HG02885 (cell line): ENCODE measurements around the gene BCAP31.
"Not testable (repeated sequence)": the region's sequence is repeated elsewhere in the genome, so short reads cannot be mapped to it uniquely, and the experiment has no call there.

Experiments used
- ATAC-seq: cut with Tn5 transposase; IDR thresholded peaks from one replicate; pipeline ENCODE4 v1.9.1; 2021; ENCODE audit warnings: mild to moderate bottlenecking; ENCODE audit not compliant: unreplicated experiment, poor library complexity

Gene BCAP31

DNA sequence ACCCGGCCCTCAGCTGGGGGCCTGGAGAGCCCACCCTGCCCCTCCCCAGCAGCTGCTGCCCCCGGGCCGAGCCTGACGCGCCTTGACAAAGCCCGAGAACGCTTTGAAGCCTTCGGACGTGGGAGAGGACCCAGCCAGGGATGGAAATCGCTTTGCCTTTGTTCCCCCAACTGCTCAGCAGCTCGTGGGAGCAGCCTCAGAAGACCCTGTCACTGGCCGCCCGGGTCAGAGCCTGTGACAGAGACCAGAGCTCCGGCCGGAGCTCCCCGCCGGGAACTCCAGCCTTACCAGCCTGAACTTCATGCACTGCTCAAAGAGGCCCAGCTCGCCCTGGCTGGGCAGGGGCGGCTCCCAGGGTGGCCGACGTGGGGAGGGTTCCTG, 39.0 kb downstream of the BCAP31 start:
- ATAC-seq: no peak

DNA sequence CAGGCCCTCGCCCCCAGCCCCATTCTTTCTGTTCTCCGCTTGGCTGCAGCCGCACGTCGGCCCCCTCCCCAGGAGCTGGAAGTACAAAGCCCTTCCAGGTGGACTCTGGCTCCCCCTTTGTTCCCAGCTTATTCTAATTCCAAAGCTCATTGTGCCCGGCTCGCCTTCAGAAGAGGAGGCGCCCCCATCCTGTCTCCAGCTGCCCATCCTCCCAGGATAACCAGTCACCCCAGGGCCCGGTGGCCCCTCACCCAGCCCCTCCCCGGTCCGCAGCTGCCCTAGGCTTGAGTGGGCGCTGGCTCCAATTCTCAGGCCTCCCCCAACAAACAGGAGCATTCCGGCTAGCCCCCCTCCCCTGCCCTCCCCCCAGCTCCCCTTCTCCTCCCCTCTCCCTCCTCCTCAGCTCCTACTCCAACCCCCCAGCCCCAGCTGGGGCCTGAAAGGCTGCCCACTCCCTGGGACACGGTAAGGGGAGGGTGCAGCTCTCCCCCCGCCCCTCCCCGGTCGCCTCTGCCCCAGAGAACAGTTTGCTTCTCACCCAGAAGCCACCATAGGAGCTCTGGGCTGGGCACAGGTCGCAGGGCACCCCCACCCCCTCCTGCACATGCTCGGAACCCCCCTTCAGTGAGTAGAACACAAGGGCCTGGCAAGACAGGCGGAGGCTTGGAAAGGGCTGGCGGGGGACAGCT, 39.6 kb downstream of the BCAP31 start:
- no peak for ATAC-seq

DNA sequence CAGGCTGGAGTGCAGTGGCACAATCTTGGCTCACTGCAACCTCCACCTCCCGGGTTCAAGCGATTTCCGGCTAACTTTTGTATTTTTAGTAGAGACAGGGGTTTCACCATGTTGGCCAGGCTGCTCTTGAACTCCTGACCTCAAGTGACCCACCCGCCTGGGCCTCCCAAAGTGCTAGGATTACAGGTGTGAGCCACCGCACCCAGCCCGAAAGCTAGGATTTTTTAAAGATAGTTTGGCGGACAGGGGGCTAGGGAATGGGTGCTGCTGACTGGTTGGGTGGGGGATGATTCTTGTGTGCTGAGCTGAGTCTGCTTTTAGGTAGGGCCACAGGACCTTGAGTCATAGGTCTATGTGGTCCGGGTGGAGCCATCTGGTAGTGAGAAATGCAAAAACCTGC, 40.7 kb downstream of the BCAP31 start:
- ATAC-seq: not testable (repeated sequence)

DNA sequence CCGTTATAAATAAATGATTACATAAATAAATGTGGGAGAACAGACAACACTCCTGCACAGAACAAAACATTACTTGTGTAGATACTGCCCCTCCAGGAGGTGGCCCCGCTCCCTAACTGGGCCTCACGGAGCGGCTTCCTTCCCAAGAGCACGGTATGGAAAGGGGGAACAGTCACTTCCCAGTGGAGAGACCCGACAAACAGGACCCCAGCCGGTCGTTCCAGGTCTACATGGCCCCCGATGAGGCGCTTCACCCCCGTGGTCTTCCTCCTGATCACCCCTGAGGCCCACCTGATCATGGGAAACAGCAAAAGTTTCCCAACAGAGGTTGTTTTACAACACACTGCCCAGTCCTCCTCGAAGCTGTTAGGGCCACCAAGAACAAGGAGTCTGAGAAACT, 43.0 kb downstream of the BCAP31 start:
- ATAC-seq: no peak

DNA sequence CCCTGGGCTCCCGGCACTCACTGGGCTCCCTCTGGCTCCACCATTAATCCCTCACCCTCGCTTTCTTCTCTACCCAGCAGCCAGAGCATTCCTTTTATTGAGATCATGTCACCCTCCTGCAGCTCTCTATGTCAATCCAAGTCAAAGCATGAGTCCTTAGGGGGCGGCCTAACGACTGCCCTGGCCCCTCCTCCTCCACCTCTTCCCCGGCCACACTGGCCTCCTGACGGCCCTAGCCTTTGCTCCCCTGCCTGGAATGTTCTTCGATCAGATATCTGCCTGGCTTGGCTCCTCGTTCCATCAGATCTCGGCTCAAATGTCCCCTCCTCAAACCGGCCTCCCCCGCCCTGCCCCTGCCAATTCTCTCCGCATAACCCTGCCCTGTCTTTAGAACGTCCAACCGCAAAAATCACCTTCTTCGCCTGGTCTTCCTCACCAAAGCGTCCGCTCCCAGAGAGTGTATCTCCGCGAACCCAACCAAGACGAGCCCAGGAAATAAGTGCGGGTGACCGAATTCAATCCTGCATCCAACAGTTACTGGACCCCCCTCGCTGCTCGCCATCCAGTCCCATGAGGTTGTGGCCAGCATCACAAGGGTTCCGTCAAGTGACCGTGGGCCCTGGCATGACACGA, 49.9 kb downstream of the BCAP31 start:
- ATAC-seq: no peak

DNA sequence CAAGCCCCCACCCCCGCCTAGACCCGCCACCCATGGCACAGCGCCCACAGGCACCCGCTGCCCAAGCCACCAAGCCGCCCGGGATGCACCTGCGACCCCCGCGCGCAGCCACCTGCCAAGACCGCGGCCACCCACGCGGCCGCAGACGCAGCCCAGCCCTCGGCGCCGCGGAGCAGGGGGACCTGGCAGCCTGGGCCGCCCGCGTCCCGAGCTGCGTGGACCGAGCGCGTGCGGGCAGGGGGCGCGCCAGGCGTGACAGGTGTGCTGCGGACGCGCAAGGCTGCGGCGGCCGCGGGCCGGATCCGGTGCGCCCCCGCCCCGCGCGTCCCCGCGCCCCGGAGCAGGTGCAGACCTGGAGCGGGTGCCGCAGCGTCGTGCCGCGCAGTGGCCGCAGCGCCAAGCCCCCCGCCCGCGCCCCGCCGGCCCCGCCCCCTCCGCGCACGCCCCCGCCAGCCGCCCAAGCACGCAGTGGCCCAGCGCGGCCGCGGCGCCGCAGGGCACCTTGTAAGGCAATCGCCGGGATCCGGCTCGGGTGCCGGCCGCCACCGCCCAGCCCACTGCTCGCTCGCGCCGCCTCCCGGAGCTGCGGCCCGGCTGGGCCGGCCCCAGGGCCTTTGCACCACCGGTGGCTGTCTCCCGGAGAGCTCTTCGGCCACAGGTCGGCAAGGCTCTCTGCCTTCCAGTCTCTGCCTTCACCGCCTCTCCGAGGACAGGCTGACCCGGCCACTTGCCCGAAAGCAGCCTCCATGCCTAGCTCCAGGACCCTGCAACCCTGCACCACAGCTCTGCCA, 50.6 kb downstream of the BCAP31 start, which contains the start of gene PNCK:
PNCK (minus strand) TSS at position 386 of the 791 bp plus-strand sequence. CDS start 737 bp downstream, outside the sequence.
- no peak for ATAC-seq

DNA sequence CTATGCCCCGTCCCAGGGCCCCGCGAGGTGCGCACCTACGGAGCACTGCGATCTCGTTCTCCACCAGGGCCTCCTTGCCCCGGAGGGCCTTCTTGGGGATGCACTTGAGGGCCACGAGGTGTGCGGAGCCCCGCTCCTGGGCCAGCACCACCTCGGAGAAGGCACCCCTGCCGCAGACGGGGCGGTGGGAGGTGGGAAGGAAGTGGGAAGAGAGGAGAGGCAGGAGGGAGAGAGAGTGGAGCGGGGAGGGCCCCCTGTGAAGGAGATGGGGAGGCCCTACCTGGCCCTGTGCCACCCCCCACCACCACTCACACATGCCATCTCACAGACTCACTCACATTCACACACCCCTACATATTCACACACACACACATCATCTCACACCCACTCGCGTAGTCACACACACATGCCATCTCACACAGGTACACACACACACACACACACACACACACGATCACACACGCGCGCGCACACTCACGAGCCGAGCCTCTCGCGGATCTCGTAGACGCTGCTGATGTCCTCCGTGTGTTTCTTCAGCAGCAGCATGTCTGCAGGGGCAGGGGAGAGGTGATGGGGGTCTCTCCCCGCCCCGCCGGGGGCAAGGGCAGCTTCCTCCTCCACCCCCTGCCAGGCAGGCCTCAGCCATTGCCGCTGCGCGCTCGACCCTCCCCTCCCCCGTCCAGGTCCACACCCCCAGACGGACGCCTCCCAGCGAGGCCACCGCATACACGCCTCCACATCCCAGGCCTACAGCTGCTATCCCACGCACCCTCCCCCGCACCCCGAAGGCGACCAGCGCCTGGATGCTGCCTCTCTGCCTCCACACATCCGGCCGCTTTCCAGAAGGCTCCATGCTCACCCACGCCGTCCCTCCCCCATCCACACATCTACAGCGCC, 51.4 kb downstream of the BCAP31 start:
- ATAC-seq: no peak

DNA sequence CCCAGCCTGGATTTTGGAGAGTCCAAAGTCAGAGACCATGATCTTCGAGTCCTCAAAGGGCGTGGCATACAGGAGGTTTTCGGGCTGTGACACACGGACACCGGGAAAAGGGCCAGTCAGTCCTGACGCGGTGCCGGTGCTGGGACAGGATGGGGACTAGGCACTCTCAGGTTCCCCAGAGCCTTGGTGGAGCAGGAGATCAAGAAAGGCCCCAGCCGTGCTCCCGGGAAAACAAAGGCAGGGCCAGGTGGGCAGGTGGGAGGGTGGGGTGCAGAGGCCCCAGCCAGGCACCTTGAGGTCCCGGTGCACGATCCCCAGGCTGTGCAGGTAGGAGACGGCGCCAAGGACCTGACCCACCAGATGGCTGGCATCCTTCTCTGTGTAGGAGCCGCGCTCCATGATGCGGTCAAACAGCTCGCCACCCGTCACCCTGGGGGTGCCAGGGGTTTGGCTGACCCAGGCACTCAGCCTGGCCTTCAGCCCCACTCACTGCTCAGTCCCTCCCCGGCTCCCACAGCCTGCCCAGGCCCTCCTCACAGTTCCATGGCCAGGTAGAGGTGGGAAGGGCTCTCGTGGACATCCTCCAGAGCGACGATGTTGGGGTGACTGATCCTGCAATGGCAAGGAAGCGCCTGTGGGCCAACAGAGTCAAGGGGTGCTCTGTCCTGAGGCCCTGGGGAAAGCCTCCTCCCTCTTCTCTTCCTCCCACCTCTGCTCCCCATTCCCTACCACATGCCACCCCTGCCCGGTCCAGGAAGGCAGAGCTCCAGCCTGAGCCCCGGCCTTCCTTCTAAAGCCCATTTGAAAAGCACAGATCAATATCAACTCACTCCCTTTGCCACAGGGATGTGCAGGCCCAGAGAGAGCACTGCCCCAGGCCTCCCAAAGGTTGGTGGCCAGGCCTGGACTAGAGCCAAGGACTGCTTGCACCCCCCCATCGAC, 52.3 kb downstream of the BCAP31 start:
- no peak for ATAC-seq

DNA sequence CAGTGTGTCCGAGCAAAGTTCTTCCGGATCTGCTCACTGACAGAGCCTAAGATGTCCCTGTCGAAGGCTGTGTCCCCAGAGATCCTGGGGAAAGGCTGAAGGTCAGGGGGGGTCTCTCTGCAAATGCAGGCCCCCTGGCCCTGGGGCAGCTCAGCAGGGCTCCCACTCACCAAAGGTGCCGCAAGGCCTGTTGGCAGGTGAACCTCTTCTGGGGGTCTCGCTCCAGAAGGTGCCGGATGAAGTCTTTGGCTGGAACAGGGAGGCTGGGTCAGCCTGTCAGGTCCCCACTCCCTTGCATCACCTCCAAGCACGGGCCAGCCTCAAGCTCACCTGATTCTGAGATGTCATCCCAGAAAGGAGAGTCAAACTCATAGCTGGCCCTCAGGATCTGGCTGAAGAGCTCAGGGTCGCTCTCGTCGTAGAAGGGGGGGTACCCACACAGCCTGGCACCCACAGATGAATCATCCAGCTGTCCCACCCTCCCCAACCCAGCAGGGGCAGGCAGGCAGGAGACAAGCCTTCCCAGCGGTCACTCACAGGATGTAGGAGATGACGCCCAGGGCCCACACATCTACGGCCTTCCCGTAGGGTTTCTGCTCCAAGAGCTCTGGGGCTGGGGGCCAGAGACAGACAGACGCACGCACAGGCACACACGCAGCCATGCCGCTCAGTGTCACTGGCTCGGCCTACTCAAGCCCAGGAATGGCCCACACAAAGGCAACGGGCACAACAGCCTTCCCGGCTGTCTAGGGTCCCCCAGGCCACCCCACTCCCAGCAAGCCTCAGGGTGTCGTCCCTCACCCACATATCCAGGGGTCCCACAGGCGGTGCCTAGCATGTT, 53.2 kb downstream of the BCAP31 start:
- ATAC-seq: no peak

DNA sequence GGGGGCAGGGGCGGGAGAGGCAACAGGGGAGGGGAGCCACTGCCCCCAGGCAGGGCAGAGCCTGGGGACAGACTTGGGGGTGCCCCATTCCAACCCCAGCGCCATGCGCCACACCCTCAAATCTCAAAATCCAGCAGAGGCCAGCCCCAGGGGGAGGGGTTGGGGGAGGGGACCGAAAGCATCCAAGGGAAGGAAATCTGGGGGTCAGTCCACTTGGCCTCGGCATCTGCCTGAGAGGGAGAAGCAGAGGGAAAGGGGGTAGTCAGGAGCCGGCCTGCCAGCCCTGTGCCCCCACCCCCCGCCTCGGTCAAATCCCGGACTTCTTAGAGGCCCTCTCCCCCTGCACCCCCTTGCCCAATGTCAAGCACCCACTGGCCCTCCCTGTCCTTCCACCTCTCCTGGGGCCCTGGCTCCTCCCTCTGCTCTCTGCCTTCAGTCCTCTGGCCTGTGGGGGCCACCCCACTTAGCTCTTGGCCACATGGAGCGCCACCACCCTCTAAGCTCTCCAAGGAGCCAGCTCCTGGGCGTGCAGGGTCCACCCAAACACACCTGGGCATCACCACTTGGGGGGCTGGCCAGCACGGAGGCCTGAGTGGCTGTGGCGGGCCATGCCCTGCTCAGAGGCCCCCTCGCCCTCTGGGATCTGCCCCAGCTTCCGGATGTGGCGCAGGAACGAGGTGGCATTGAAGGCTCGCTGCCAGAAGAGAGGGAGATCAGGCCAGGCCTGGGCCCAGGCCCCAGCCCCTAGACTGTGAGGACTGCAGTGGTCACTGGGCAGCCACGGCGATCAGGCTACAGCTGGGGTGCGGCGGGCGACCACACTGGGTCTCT, 54.1 kb downstream of the BCAP31 start:
- ATAC-seq: no peak

DNA sequence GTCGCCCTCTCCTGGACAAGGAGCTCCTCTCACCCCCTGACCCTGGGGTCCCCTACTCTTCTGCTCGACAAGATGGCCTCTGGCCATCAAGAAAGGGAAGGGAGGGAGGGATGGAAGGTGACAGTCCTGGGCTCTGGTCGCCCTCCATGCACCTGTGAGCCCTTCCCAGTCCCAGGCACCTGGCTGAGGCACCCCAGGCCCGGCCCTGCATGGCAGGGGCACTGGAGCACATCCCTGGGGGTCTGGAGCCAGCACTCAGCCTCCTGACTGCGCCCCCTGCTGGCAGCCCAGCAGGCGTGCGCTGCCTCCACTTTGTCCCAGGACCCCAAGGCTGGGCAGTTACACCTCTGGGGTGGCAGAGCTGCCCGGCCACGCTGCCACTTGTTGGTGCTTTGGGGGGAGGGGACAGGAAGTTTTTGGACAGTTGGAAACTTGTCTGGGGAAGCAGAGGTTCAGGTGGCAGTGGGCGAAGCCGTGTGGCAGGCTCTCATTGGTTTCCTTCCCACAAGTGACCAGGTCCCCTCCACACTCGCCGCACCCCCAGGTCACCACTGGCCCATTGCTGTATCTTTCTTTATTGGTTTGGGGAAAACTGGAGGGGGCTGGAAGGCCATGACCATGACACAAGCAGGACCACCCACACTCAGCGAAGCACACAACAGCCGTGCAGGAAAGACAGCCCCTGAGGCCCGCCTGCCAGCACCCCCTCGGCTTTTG, 54.9 kb downstream of the BCAP31 start:
- ATAC-seq: no peak

DNA sequence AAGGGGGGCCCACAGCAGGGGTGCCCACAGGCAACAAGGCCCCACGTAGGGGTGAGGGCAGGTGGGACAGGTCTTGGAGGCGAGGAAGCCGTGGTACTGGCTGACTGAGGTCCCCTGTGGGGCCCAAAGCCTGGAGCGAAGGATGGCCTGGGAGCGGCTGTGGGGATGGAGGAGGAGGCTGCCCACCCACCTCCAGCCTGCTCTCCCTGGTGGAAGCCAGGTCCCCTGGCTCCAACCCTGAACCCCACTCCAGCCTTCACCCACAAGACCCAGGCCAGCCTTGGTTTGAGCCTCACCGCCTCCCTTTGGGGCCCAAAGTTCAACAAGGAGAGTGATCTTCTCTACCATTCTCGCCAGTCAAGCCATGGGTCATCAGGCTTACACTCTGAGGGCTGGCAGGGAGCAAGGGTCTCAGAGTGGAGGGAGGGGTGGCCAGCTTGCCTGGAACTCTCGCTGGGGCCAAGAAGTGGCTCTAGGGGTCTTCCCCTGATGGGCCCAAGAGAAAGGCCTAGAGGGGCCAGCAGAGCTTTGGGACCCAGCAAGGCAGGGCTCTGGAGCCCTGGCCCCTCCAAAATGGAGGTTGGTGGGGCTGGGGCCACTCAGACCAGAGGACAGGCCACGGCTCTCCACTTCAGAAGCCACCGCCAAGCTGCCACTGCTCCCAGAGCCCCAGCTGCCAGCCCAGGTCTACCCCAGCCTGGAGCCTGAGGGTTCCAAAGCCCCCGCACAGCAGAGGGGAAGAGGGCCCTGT, 55.6 kb downstream of the BCAP31 start:
- no peak for ATAC-seq

DNA sequence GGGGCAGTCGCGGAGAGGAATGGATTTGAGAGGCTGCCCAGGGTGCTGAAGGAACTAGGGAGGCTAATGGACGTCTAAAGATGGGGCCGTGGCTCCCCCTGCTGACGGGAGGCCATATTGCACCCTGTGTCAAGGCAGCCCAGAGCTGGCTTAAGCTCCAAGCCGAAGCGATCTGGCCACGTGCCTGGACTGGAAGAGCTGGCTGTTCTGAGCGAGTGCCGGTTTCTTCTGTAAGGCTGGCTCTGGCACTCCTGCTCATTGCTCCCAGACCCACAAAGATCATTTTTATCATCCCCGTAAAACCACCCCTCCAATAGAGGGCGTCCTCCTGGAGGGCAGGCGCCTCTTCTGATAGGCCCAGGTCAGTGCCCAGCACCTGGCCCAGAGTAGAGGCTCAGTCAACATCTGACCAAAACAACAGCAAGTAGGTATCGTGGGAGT, 56.2 kb downstream of the BCAP31 start:
- ATAC-seq: peak; percentile 49

DNA sequence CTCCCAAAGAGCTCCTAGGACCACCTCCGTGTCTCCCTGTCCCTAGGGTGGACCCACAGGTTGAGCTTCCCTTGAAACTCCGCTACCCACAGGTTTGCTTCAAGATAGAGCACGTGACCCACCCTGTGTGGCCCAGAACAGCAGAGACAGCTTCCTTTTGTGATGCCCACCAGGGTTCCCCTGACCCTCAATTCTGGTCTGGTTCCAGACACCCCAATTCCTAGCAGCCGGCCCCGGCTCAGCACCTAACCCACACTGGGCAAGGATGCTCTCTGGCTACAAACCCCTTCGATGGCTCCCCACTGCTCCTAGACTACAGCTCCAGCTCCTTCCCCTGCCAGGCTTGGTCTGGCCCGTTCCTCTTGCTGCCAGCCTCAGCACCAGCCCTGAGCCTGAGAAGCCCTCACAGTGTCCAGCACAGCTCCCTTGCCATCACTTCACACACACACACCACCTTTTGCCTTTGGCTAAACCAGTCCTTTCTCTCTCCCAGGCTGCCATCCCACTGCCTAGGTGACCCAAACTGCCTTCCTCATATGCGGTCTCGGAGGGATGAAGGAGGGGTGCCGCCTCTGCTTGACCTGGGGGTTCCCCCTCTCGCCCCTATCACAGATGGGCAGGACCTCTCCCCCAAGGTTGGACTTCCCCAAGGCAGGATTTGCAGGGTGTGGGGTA, 56.8 kb downstream of the BCAP31 start:
- no peak for ATAC-seq

DNA sequence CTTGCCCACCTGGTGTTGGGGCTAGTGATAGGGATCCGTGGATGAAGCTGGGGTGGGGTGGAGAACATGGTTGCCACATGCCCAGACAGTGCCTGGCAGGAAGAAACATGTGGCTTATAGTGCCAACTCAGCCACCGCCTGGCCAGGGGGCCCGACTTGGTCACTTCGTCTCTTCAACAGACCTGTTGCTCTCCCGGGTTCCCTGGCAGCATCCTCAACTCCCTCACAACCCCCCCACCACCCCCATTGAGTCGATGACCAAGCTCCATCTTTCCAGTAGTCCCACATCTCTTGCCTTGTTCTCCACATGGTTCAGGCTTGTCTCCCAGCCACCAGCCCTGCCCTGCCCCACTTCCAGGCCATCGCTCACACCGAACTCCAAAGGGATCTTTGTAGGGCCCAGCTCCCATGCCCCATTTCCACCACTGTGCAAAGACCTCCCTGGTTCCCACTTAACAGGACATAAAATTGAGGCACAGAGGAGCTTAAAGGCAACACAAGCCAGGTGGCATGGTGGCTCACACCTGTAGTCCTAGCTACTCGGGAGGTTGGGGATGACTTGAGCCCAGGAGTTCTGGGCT, 58.4 kb downstream of the BCAP31 start:
- ATAC-seq: no peak
